Measurements from ENCODE around the gene RNASE13. TPM values are rescaled to one million over a fixed set of nuclear protein-coding genes. Genes with fewer than 3 reads are reported as not detected.

The RNASE13 gene
- total and polyA plus RNA-seq, 2 experiments from 2014 or later = not detected

GRCh38 chr14:21032326-21033132 lies 2.1 kb downstream of the RNASE13 start:
- Histone ChIP-seq H3K36me3 (ENCODE audit: insufficient read depth) (no peaks in the 10 kb centered on the region), H3K4me1 (ENCODE audit: insufficient read depth) (no peaks in the 10 kb centered on the region), H2AFZ (no peak overlapping the region), H3K27me3 (ENCODE audit: insufficient read depth) (no peaks in the 10 kb centered on the region), H3K4me3 (no peak overlapping the region), H3F3A (replicated peaks; ENCODE audit: low read depth) (no peaks in the 10 kb centered on the region), H3K27ac (ENCODE audit: low read depth) (no peak overlapping the region), H3K79me2 (replicated peaks; ENCODE audit: insufficient read depth) (no peaks in the 10 kb centered on the region), H3K4me2 (no peak overlapping the region), H4K20me1 (replicated peaks; ENCODE audit: insufficient read depth) (no peaks in the 10 kb centered on the region), H3K9me2 (ENCODE audit: insufficient read depth) (peaks cover 6% of the 10 kb centered on the region; the same call in 1 of the 2 replicates)
- Mint-ChIP-seq H3K27me3 (ENCODE audit: insufficient read depth, low read depth, poor library complexity) (peaks cover 11% of the 10 kb centered on the region), H3K4me3 (no peak overlapping the region; the same call in 2 of the 3 replicates), H3K36me3 (ENCODE audit: low read depth) (no peaks in the 10 kb centered on the region), H3K9me3 (no peaks in the 10 kb centered on the region), H3K27ac (no peak overlapping the region), H3K4me1 (peaks cover under 1% of the 10 kb centered on the region; the same call in 2 of the 3 replicates)
- ATAC-seq (no peak), DNase-seq (ENCODE audit: low spot score) (no peak)
- no peak for TF ChIP-seq ZNF114 (CRISPR knock-in tag; IDR thresholded peaks at IDR 0.05)
- no peak for TF ChIP-seq EZH2phosphoT487 (IDR thresholded peaks at IDR 0.05; ENCODE audit: unreplicated experiment)
- TF ChIP-seq POLR2AphosphoS5 (IDR thresholded peaks at IDR 0.05; ENCODE audit: low read depth) = no peak
- TF ChIP-seq, protein P1, sequence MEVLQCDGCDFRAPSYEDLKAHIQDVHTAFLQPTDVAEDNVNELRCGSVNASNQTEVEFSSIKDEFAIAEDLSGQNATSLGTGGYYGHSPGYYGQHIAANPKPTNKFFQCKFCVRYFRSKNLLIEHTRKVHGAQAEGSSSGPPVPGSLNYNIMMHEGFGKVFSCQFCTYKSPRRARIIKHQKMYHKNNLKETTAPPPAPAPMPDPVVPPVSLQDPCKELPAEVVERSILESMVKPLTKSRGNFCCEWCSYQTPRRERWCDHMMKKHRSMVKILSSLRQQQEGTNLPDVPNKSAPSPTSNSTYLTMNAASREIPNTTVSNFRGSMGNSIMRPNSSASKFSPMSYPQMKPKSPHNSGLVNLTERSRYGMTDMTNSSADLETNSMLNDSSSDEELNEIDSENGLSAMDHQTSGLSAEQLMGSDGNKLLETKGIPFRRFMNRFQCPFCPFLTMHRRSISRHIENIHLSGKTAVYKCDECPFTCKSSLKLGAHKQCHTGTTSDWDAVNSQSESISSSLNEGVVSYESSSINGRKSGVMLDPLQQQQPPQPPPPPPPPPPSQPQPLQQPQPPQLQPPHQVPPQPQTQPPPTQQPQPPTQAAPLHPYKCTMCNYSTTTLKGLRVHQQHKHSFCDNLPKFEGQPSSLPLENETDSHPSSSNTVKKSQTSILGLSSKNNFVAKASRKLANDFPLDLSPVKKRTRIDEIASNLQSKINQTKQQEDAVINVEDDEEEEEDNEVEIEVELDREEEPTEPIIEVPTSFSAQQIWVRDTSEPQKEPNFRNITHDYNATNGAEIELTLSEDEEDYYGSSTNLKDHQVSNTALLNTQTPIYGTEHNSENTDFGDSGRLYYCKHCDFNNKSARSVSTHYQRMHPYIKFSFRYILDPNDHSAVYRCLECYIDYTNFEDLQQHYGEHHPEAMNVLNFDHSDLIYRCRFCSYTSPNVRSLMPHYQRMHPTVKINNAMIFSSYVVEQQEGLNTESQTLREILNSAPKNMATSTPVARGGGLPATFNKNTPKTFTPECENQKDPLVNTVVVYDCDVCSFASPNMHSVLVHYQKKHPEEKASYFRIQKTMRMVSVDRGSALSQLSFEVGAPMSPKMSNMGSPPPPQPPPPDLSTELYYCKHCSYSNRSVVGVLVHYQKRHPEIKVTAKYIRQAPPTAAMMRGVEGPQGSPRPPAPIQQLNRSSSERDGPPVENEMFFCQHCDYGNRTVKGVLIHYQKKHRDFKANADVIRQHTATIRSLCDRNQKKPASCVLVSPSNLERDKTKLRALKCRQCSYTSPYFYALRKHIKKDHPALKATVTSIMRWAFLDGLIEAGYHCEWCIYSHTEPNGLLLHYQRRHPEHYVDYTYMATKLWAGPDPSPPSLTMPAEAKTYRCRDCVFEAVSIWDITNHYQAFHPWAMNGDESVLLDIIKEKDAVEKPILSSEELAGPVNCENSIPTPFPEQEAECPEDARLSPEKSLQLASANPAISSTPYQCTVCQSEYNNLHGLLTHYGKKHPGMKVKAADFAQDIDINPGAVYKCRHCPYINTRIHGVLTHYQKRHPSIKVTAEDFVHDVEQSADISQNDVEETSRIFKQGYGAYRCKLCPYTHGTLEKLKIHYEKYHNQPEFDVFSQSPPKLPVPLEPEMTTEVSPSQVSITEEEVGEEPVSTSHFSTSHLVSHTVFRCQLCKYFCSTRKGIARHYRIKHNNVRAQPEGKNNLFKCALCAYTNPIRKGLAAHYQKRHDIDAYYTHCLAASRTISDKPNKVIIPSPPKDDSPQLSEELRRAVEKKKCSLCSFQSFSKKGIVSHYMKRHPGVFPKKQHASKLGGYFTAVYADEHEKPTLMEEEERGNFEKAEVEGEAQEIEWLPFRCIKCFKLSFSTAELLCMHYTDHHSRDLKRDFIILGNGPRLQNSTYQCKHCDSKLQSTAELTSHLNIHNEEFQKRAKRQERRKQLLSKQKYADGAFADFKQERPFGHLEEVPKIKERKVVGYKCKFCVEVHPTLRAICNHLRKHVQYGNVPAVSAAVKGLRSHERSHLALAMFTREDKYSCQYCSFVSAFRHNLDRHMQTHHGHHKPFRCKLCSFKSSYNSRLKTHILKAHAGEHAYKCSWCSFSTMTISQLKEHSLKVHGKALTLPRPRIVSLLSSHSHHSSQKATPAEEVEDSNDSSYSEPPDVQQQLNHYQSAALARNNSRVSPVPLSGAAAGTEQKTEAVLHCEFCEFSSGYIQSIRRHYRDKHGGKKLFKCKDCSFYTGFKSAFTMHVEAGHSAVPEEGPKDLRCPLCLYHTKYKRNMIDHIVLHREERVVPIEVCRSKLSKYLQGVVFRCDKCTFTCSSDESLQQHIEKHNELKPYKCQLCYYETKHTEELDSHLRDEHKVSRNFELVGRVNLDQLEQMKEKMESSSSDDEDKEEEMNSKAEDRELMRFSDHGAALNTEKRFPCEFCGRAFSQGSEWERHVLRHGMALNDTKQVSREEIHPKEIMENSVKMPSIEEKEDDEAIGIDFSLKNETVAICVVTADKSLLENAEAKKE (CRISPR knock-in tag; IDR thresholded peaks at IDR 0.05) = no peak
- TF ChIP-seq, protein P2, sequence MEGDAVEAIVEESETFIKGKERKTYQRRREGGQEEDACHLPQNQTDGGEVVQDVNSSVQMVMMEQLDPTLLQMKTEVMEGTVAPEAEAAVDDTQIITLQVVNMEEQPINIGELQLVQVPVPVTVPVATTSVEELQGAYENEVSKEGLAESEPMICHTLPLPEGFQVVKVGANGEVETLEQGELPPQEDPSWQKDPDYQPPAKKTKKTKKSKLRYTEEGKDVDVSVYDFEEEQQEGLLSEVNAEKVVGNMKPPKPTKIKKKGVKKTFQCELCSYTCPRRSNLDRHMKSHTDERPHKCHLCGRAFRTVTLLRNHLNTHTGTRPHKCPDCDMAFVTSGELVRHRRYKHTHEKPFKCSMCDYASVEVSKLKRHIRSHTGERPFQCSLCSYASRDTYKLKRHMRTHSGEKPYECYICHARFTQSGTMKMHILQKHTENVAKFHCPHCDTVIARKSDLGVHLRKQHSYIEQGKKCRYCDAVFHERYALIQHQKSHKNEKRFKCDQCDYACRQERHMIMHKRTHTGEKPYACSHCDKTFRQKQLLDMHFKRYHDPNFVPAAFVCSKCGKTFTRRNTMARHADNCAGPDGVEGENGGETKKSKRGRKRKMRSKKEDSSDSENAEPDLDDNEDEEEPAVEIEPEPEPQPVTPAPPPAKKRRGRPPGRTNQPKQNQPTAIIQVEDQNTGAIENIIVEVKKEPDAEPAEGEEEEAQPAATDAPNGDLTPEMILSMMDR (conservative IDR thresholded peaks at IDR 0.05; ENCODE audit: low read depth in 2 of 2) = no peak
- TF ChIP-seq JUNB (IDR thresholded peaks at IDR 0.05; ENCODE audit: unreplicated experiment) = no peak
- no peak for TF ChIP-seq NANOG (IDR thresholded peaks at IDR 0.05; ENCODE audit: borderline replicate concordance)
- TF ChIP-seq ZNF331 (CRISPR knock-in tag; IDR thresholded peaks at IDR 0.05; ENCODE audit: low read depth) = no peak
- TF ChIP-seq STAT1 (IDR thresholded peaks at IDR 0.05; ENCODE audit: unreplicated experiment) = no peak
- TF ChIP-seq EZH2 (IDR thresholded peaks at IDR 0.05; ENCODE audit: low read depth, unreplicated experiment) = no peak
- TF ChIP-seq, protein P3, sequence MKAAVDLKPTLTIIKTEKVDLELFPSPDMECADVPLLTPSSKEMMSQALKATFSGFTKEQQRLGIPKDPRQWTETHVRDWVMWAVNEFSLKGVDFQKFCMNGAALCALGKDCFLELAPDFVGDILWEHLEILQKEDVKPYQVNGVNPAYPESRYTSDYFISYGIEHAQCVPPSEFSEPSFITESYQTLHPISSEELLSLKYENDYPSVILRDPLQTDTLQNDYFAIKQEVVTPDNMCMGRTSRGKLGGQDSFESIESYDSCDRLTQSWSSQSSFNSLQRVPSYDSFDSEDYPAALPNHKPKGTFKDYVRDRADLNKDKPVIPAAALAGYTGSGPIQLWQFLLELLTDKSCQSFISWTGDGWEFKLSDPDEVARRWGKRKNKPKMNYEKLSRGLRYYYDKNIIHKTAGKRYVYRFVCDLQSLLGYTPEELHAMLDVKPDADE (IDR thresholded peaks at IDR 0.05) = no peak
- TF ChIP-seq CREB1 (CRISPR knock-in tag; IDR thresholded peaks at IDR 0.05; ENCODE audit: low read depth) = no peak
- TF ChIP-seq REST (IDR thresholded peaks at IDR 0.05; ENCODE audit: unreplicated experiment) = no peak
